IPS-18a (cell line): Measurements from ENCODE around the gene METTL1.

Experiments used
- H3K27ac ChIP-seq: one replicate; pipeline ENCODE4 v1.5.1; 2013; ENCODE audit warnings: low read length
- H3K27me3 ChIP-seq: one replicate; pipeline ENCODE4 v1.6.1; 2013; ENCODE audit warnings: mild to moderate bottlenecking, low read length; ENCODE audit not compliant: control insufficient read depth, insufficient read depth
- H3K36me3 ChIP-seq: one replicate; pipeline ENCODE4 v1.6.1; 2013; ENCODE audit warnings: low read depth, low read length; ENCODE audit not compliant: control insufficient read depth
- H3K4me1 ChIP-seq: one replicate; pipeline ENCODE4 v1.6.1; 2013; ENCODE audit warnings: low read depth, low read length; ENCODE audit not compliant: control insufficient read depth
- H3K4me3 ChIP-seq: one replicate; pipeline ENCODE4 v1.5.1; 2013; ENCODE audit warnings: low read length
- H3K9ac ChIP-seq: one replicate; pipeline ENCODE4 v1.6.1; 2013; ENCODE audit warnings: mild to moderate bottlenecking, low read length, moderate library complexity
- H3K9me3 ChIP-seq: one replicate; pipeline ENCODE4 v1.6.1; 2013; ENCODE audit warnings: low read depth, low read length; ENCODE audit not compliant: control insufficient read depth

METTL1 gene

DNA sequence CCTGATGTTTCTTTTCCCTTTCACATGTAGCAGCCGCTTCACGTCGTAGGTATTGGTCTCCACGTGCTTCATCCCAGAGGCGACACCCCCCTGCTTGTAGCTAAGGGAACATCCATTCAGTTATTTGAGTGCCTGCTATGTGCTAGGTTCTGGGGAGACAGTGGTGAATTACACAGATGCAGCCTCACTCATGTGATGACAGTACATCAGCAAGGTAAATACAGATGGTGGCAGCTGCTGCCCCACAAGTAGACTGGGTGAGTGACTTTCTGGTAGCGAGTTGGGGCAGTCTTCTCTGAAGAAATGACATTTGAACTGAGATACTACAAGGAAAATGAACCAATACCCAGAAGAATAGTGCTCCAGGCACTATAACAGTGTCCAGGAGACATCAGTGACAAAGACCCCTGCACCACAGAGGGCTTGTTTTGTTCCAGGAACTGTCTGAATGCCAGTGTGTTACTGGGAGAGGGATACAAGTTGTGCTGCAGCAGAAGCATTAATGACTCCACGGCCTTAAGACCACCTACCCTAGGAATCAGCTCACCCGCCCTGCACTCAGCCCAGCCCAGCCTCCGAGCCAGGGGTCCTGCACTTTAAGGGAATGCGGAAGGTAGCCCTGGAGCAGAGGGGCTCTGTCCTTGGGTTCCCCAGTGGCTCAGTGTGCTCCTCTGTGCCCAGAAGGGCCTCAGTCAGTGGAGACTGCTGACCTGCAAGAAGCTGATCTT is 39.3 kb upstream of the METTL1 start:
- Histone ChIP-seq H3K9ac (no peak overlapping the region), H3K36me3 (no peaks in the 10 kb centered on the region), H3K4me3 (no peak overlapping the region), H3K27ac (no peak overlapping the region), H3K27me3 (no peaks in the 10 kb centered on the region), H3K9me3 (no peaks in the 10 kb centered on the region), H3K4me1 (no peaks in the 10 kb centered on the region)

DNA sequence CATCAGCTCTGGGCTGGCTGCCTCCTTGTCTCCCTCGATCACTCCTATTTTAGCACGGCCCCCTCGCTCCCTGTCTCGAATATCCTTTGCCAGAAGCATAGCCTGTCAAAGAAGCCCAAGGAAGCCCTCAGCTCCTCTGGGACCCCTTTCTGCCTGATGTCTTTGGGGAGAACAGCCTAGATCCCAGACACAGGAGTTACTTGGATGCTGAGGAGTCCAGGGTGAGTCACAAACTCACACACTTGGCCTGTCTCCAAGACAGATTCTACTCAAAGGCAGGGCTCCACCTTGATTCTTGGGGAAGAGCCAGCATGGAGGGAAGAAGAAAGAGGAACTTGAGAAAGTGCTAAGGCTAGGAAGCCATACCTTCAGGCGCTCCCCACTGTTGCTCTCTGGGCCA is 38.5 kb upstream of the METTL1 start:
- H3K36me3 ChIP-seq, result no peaks in the 10 kb centered on the region
- H3K27ac ChIP-seq, result no peak overlapping the region
- no peak overlapping the region for H3K4me3 ChIP-seq
- H3K27me3 ChIP-seq, result no peaks in the 10 kb centered on the region
- no peak overlapping the region for H3K9ac ChIP-seq
- H3K9me3 ChIP-seq, result no peaks in the 10 kb centered on the region
- H3K4me1 ChIP-seq, result no peaks in the 10 kb centered on the region

DNA sequence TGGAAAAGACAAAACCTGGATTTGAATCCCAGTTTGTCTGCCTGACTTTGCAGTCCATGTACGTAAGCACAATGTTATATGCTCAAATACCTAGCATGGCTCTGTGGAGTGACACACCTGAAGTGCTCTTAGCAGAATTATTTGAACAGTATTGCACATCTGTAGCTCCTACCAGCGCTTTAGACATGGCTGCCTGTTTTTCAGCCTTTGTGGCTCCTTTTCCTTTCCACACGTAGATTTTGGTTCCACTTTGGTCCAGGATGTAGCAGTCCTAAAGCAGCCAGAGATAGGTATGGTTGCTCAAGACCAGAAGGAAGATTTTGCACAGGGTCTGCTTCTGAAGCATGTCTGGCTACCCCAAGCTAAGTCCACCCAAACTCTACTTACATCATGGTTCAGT is 37.5 kb upstream of the METTL1 start:
- no peaks in the 10 kb centered on the region for H3K4me1 ChIP-seq
- H3K27ac ChIP-seq, result no peak overlapping the region
- H3K36me3 ChIP-seq, result no peaks in the 10 kb centered on the region
- H3K4me3 ChIP-seq, result no peak overlapping the region
- no peaks in the 10 kb centered on the region for H3K27me3 ChIP-seq
- H3K9ac ChIP-seq, result no peak overlapping the region
- H3K9me3 ChIP-seq, result no peaks in the 10 kb centered on the region

DNA sequence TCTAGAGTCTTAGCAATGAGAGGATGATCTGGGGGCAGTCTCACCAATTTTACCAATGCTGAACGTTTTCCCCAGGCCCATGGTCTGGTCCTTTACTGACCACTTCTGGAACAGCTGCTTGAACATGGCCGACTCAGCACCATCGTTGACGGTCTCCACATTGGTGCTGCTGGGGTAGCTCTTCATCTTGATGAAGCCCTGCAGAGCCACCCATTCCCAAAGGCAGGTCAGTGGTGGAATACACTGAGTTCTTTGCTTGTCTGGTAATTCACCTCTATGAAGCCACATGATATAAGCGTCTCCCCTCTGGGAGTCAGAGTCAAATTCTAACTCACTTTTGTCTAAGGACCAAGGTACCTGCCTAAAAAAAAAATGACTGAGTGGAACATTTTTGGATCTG is 36.4 kb upstream of the METTL1 start:
- Histone ChIP-seq H3K9ac (no peak overlapping the region), H3K27ac (no peak overlapping the region), H3K27me3 (no peaks in the 10 kb centered on the region), H3K9me3 (no peaks in the 10 kb centered on the region), H3K4me3 (no peak overlapping the region), H3K36me3 (no peaks in the 10 kb centered on the region), H3K4me1 (no peaks in the 10 kb centered on the region)

DNA sequence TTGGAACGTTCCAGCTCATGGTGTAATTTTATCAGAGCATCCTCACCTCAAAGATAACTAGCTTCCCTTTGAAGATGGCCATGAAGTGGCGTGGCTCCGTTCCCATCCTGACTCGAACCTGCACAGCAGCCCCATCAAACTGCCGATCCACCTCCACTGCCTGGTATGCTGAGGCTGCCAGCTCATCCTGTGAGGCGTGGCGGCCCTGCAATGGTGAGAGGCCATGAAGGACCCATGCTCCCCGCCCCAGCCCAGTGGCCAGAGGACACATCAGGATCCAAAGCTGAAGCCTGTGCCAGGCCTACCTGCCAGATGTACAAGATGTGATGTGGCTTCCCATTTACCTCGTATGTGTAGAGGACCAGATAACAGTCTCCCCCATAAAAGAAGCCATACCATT is 35.4 kb upstream of the METTL1 start:
- Histone ChIP-seq H3K4me3 (no peak overlapping the region), H3K27ac (no peak overlapping the region), H3K9me3 (no peaks in the 10 kb centered on the region), H3K4me1 (no peaks in the 10 kb centered on the region), H3K9ac (no peak overlapping the region), H3K27me3 (no peaks in the 10 kb centered on the region), H3K36me3 (no peaks in the 10 kb centered on the region)

DNA sequence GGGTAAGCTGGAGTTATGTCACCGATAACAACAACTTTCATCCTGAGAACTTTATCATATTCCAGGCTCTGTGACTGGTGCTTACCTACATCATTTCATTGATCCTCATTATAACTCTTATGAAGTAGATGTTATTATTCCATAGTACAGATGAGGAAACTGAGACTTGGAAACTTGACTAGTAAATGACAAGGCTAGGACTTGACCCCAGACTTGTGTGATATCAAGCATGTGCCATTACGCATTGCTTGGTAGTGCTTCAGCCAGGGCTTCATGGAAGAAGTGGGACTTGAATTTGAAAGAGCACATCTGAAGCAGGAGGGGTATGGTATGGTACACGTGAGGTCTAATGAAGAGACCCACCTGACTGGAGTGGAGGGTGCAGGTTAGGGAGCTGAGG is 34.8 kb upstream of the METTL1 start:
- H3K9ac ChIP-seq, result no peak overlapping the region
- no peaks in the 10 kb centered on the region for H3K36me3 ChIP-seq
- no peak overlapping the region for H3K4me3 ChIP-seq
- H3K27ac ChIP-seq, result no peak overlapping the region
- H3K9me3 ChIP-seq, result no peaks in the 10 kb centered on the region
- no peaks in the 10 kb centered on the region for H3K4me1 ChIP-seq
- no peaks in the 10 kb centered on the region for H3K27me3 ChIP-seq

DNA sequence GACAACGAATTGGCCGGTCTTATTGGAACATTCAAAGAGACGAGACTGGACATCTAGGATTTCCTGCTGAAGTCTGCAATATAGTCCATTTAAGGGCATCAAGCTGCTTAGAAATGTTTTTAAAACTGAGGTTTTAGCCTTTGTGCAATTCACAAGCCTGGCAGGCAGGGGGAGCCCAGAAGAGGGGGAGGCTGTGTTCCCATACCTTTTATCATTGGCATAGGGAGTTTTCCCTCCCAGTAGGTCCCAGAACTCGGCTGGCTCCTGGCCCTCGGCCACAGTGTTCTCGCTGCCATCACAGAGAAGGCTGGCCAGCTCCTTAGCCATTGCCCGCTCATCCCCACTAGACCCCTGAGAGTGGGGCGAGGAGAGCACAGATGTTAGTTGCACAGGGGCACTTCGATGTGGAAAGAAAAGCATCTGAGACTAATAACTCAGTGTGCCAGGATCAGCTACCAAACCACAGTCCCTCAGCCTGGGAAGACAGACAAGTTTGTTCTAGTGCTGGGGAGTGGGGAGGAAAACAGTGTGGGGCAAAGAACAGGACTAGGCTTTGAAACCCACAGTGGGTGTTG is 31.5 kb upstream of the METTL1 start:
- H3K27ac ChIP-seq, result no peak overlapping the region
- no peaks in the 10 kb centered on the region for H3K9me3 ChIP-seq
- no peaks in the 10 kb centered on the region for H3K4me1 ChIP-seq
- H3K36me3 ChIP-seq, result peaks cover 4% of the 10 kb centered on the region
- no peaks in the 10 kb centered on the region for H3K27me3 ChIP-seq
- no peak overlapping the region for H3K9ac ChIP-seq
- no peak overlapping the region for H3K4me3 ChIP-seq

DNA sequence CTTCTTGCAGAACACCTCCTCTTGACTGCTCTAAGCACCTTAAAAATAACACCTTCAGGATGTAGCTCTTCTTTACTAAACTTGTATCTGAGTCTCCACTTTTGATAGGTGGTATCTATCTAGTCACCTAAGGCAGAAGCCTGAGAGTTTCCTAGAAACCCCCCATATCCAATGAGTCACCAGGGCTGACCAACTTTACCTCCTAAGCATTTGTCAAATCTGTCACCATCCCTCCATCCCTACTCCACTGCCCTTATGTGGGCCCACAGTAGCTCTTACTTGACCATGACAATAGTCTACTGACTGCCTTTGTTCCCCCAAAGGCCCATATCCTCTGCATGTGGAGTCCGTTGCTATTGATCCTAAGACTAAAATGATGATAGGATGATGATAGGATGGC is 30.7 kb upstream of the METTL1 start:
- Histone ChIP-seq H3K27me3 (no peaks in the 10 kb centered on the region), H3K27ac (no peak overlapping the region), H3K9ac (no peak overlapping the region), H3K4me1 (no peaks in the 10 kb centered on the region), H3K4me3 (no peak overlapping the region), H3K9me3 (no peaks in the 10 kb centered on the region), H3K36me3 (peaks cover 4% of the 10 kb centered on the region)

DNA sequence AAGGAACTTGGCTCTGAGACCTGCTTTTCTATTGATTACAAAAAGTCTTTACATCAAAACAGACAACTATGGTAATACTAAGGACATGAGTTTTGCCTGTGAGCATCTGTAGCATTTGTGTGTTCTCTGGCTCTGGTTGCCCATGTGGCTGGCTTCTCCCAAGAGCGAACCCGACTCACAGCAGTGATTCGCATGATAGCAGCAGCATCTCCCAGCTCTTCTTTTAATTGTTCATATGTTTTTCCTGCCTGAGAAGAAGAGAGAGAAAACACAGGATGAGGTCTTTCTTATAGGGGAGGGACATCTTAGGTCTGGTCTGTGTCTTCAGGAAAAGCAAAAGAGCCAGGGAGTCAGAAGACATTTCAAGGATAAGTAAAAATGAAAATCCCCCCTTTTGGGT is 29.1 kb upstream of the METTL1 start:
- no peaks in the 10 kb centered on the region for H3K4me1 ChIP-seq
- H3K27me3 ChIP-seq, result no peaks in the 10 kb centered on the region
- no peak overlapping the region for H3K9ac ChIP-seq
- peaks cover 17% of the 10 kb centered on the region for H3K36me3 ChIP-seq
- no peak overlapping the region for H3K4me3 ChIP-seq
- no peak overlapping the region for H3K27ac ChIP-seq
- no peaks in the 10 kb centered on the region for H3K9me3 ChIP-seq

DNA sequence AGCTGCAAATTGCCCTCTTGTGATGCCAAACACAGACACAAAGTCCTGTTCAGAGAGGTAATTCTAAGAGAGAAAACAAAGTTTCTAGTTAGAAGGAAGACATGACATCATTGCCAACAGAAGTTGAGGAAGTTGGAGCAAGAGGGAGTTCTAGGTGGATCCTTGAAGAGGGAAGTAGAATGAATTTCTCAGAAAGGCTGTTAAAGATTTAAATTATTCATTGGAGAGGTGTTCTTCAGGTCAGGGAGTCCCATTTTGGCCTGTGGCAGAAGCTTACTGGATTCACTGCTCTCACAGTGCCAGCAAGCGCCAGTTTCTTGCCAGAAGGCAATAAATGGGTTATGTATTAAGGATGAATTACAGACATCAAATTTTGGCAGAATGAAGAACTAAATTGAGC is 26.0 kb upstream of the METTL1 start:
- H3K27ac ChIP-seq, result no peak overlapping the region
- peaks cover 33% of the 10 kb centered on the region for H3K36me3 ChIP-seq
- no peaks in the 10 kb centered on the region for H3K9me3 ChIP-seq
- no peaks in the 10 kb centered on the region for H3K4me1 ChIP-seq
- no peak overlapping the region for H3K4me3 ChIP-seq
- H3K9ac ChIP-seq, result no peak overlapping the region
- H3K27me3 ChIP-seq, result no peaks in the 10 kb centered on the region

DNA sequence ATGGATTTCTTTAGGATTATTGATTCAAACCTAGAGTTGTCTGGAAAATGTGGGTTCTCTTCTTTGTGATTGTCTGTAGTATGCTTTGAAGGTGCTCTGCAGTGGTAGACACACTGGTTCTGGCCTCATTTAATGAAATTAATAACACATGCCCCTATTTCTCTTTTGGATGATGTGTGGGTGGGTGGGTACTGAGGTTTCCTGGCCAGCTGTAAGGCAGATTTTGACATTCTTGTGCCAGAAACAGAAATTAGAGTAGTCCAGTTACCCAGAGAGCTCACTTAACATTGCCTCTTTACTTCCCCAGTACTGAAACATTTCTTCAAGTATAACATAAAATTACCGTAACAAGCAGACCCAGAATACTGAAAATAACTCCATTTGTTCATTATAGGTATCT is 25.1 kb upstream of the METTL1 start:
- no peak overlapping the region for H3K4me3 ChIP-seq
- no peaks in the 10 kb centered on the region for H3K9me3 ChIP-seq
- peaks cover 40% of the 10 kb centered on the region for H3K36me3 ChIP-seq
- no peaks in the 10 kb centered on the region for H3K4me1 ChIP-seq
- no peak overlapping the region for H3K27ac ChIP-seq
- H3K9ac ChIP-seq, result no peak overlapping the region
- H3K27me3 ChIP-seq, result no peaks in the 10 kb centered on the region

DNA sequence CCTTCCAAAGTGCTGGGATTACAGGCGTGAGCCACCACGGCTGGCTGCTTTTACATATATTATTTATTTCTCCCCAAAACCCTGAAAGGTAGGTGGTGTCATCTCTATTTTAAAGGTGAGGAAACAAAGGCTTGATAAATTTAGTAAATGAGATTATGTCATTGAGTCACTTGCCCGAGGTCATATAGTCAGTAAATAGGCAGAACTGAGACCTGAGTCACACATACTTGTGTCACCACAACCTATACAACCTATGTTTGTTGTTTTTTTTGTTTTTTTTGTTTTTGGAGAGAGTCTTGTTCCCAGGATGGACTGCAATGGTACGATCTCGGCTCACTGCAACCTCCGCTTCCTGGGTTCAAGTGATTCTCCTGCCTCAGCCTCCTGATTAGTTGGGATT is 23.4 kb upstream of the METTL1 start:
- no peaks in the 10 kb centered on the region for H3K9me3 ChIP-seq
- no peak overlapping the region for H3K9ac ChIP-seq
- H3K27ac ChIP-seq, result no peak overlapping the region
- peaks cover 49% of the 10 kb centered on the region for H3K36me3 ChIP-seq
- H3K4me3 ChIP-seq, result no peak overlapping the region
- H3K4me1 ChIP-seq, result no peaks in the 10 kb centered on the region
- H3K27me3 ChIP-seq, result no peaks in the 10 kb centered on the region
